Calu3 (cell line): ENCODE results near the gene MLPH. TPM values are rescaled to one million over a fixed set of nuclear protein-coding genes. Genes with fewer than 3 reads are reported as not detected.

Experiments used
- BruUV-seq: library from RNA; stranded (reverse); fragments of 400-500 nt; replicated peaks from 2 replicates; lab custom pipeline; 2021; lab: Mats Ljungman, UMichigan
- CTCF ChIA-PET: fragments of 300-600 bp; sonication (Branson Sonifier 250); formaldehyde crosslinking; loops from one replicate; lab custom pipeline; 2022; ENCODE audit warnings: antibody characterized with exemption; lab: Charles Lee
- DNase-seq: peaks from one replicate; pipeline ENCODE4 v3.0.0; 2022
- H3K27ac Mint-ChIP-seq: one replicate; pipeline ENCODE4 v1.8.0; 2022; ENCODE audit warnings: mixed read lengths; ENCODE audit not compliant: unreplicated experiment
- H3K27me3 Mint-ChIP-seq: one replicate; pipeline ENCODE4 v1.8.0; 2022; ENCODE audit warnings: mixed read lengths; ENCODE audit not compliant: unreplicated experiment
- H3K36me3 Mint-ChIP-seq: one replicate; pipeline ENCODE4 v1.8.0; 2022; ENCODE audit warnings: mild to moderate bottlenecking, moderate library complexity, mixed read lengths; ENCODE audit not compliant: insufficient read depth, unreplicated experiment
- H3K4me1 Mint-ChIP-seq: one replicate; pipeline ENCODE4 v1.8.0; 2022; ENCODE audit warnings: mild to moderate bottlenecking, low read depth, mixed read lengths; ENCODE audit not compliant: unreplicated experiment
- H3K4me3 Mint-ChIP-seq: one replicate; pipeline ENCODE4 v1.8.0; 2022; ENCODE audit warnings: mild to moderate bottlenecking, low read depth, moderate library complexity, mixed read lengths; ENCODE audit not compliant: unreplicated experiment
- H3K9me3 Mint-ChIP-seq: one replicate; pipeline ENCODE4 v1.8.0; 2022; ENCODE audit warnings: low read depth, mixed read lengths; ENCODE audit not compliant: unreplicated experiment
- CTCF ChIP-seq: fragments of 200-600 bp; IDR thresholded peaks from one replicate; pipeline ENCODE4 v1.8.0; 2022; ENCODE audit warnings: antibody characterized with exemption; ENCODE audit not compliant: unreplicated experiment
- intact Hi-C: fragments of 100-400 bp; cut with micrococcal nuclease; formaldehyde crosslinking; loops from one replicate; pipeline ENCODE4 v1.10.0; 2022; ENCODE audit not compliant: unreplicated experiment
- total RNA-seq: library from RNA; stranded (reverse); gene quantifications from 2 replicates; pipeline ENCODE4 v1.2.3, GENCODE V29; 2022

Gene MLPH
- total RNA-seq, 1 experiment from 2014 or later, result 39.8 TPM

GRCh38 chr2:237469849-237470248, 17.2 kb upstream of the MLPH start:
- DNase-seq, result no peak
- no peak overlapping the region for H3K27ac Mint-ChIP-seq
- no peak for TF ChIP-seq CTCF
- intact Hi-C loops, result loop anchor here (5.0 kb wide), 2 partner anchors 42 to 318 kb away; no protein-coding TSS in a partner anchor
- H3K4me3 Mint-ChIP-seq, result no peak overlapping the region
- H3K4me1 Mint-ChIP-seq, result peaks cover 6% of the 10 kb centered on the region
- CTCF ChIA-PET, result interaction anchor here (1.6 to 3.0 kb wide), 2 partner anchors 36 to 103 kb away, joined by 3 to 45 read pairs; no protein-coding TSS in a partner anchor
- no TSS peak for BruUV-seq
- peaks cover 13% of the 10 kb centered on the region for H3K27me3 Mint-ChIP-seq
- peaks cover 4% of the 10 kb centered on the region for H3K36me3 Mint-ChIP-seq
- no peaks in the 10 kb centered on the region for H3K9me3 Mint-ChIP-seq

GRCh38 chr2:237470914-237471313, 16.1 kb upstream of the MLPH start:
- Mint-ChIP-seq H3K4me3 (no peak overlapping the region), H3K9me3 (no peaks in the 10 kb centered on the region), H3K36me3 (peaks cover 12% of the 10 kb centered on the region), H3K4me1 (peaks cover 2% of the 10 kb centered on the region), H3K27me3 (peaks cover 13% of the 10 kb centered on the region), H3K27ac (no peak overlapping the region)
- no peak for DNase-seq
- TF ChIP-seq CTCF, result no peak
- CTCF ChIA-PET, result interaction anchor here (0.8 to 3.0 kb wide), 11 partner anchors 12 to 343 kb away, joined by 3 to 45 read pairs (median 3); partner anchors contain the start of gene MLPH
- intact Hi-C loops, result loop anchor here (1.0 to 5.0 kb wide), 3 partner anchors 41 to 319 kb away; no protein-coding TSS in a partner anchor
- BruUV-seq, result no TSS peak

- peaks cover 9% of the 10 kb centered on the region for H3K4me1 Mint-ChIP-seq
- peak; percentile 79 for DNase-seq
- intact Hi-C loops, result loop anchor here (1.0 to 5.0 kb wide), 3 partner anchors 41 to 319 kb away; no protein-coding TSS in a partner anchor
- BruUV-seq, result no TSS peak
- no peaks in the 10 kb centered on the region for H3K9me3 Mint-ChIP-seq
- CTCF ChIA-PET, result interaction anchor here (0.8 to 3.0 kb wide), 11 partner anchors 11 to 343 kb away, joined by 3 to 45 read pairs (median 3); partner anchors contain the start of gene MLPH
- H3K36me3 Mint-ChIP-seq, result peaks cover 16% of the 10 kb centered on the region
- no peak overlapping the region for H3K4me3 Mint-ChIP-seq
- peak; percentile 88 for TF ChIP-seq CTCF
- no peak overlapping the region for H3K27ac Mint-ChIP-seq
- peaks cover 19% of the 10 kb centered on the region for H3K27me3 Mint-ChIP-seq
Measured at GRCh38 chr2:237471438-237472186, 15.4 kb upstream of the MLPH start.

GRCh38 chr2:237472187-237472712, 14.8 kb upstream of the MLPH start:
- intact Hi-C loops, result loop anchor here (5.0 kb wide), 2 partner anchors 40 to 320 kb away; no protein-coding TSS in a partner anchor
- Mint-ChIP-seq H3K27me3 (peaks cover 26% of the 10 kb centered on the region), H3K4me1 (peaks cover 14% of the 10 kb centered on the region), H3K27ac (no peak overlapping the region), H3K36me3 (peaks cover 16% of the 10 kb centered on the region), H3K9me3 (no peaks in the 10 kb centered on the region), H3K4me3 (no peak overlapping the region)
- DNase-seq, result no peak
- BruUV-seq, result no TSS peak
- no peak for TF ChIP-seq CTCF
- CTCF ChIA-PET, result interaction anchor here (1.1 to 3.0 kb wide), 7 partner anchors 14 to 100 kb away, joined by 3 to 45 read pairs (median 5); partner anchors contain the start of gene MLPH
